HG03039 (cell line): ENCODE data around the gene UBE2O.
"Not testable (repeated sequence)": the region's sequence is repeated elsewhere in the genome, so short reads cannot be mapped to it uniquely, and the experiment has no call there.

Source experiments
- ATAC-seq: cut with Tn5 transposase; IDR thresholded peaks from one replicate; pipeline ENCODE4 v1.9.1; 2021; ENCODE audit warnings: mild to moderate bottlenecking, moderate library complexity; ENCODE audit not compliant: unreplicated experiment

UBE2O gene

DNA sequence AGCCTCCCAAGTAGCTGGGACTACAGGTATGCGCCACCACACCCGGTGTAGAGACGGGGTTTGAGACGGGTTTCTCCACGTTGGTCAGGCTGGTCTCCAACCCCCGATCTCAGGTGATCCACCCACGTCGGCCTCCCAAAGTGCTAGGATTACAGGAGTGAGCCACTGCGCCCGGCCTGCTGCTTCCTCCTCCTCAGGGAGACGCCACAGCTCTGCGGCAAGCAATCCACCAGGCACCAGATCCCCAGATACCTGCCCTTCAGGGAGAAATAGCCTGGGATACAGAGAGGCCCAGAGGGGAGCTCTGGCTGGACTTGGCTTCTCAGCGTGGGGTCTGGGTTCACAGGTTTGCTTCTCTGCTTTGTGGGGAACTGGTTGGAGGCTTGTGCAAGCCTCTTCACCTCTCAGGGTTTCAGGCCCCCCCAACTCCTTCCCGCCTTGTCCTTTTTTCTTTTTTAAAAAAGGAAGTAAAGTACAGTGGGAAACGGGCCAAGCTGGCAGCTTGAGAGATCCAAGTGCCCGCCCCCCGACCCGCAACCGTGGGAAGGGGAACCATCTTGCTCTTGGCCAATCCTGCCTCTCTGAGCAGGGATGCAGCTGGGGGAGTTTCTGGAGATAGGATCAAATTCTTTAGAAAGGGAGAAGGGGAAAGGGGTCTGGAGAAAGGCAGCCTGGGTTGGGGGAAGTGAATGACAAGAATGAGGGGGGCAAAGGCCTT is 71.2 kb downstream of the UBE2O start:
- ATAC-seq, result no peak

DNA sequence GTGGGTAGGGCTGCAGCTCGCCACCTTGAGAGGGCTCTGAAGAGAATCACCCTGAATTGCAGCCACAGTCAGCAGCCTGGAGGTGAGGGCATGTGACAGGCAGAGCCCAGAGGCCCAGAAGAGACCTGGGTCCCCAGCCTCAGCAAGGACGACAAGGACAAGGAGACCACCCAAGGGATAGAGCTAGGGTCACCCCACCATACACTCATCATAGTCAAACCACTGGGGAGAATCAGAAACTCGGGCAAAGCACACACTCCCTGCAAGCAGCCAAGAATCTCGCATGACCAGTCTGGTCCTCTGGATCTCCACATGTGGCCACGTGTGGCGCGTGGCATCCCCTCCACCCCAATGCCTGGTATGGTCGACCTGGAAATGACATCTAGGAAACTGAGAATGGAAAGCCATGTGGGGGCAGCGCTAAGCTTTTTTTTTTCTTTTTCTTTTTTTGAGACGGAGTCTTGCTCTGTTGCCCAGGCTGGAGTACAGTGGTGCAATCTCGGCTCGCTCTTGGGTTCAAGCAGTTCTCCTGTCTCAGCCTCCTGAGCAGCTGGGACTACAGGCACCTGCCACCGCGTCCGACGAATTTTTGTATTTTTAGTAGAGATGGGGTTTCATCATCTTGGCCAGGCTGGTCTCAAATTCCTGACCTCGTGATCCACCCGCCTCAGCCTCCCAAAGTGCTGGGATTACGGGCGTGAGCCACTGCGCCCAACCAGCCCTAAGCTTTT is 73.1 kb downstream of the UBE2O start:
- no peak for ATAC-seq

- no peak for ATAC-seq
Measured at GRCh38 chr17:76379275-76379641, 73.7 kb downstream of the UBE2O start.

GRCh38 chr17:76378548-76379274 is 74.2 kb downstream of the UBE2O start:
- no peak for ATAC-seq

DNA sequence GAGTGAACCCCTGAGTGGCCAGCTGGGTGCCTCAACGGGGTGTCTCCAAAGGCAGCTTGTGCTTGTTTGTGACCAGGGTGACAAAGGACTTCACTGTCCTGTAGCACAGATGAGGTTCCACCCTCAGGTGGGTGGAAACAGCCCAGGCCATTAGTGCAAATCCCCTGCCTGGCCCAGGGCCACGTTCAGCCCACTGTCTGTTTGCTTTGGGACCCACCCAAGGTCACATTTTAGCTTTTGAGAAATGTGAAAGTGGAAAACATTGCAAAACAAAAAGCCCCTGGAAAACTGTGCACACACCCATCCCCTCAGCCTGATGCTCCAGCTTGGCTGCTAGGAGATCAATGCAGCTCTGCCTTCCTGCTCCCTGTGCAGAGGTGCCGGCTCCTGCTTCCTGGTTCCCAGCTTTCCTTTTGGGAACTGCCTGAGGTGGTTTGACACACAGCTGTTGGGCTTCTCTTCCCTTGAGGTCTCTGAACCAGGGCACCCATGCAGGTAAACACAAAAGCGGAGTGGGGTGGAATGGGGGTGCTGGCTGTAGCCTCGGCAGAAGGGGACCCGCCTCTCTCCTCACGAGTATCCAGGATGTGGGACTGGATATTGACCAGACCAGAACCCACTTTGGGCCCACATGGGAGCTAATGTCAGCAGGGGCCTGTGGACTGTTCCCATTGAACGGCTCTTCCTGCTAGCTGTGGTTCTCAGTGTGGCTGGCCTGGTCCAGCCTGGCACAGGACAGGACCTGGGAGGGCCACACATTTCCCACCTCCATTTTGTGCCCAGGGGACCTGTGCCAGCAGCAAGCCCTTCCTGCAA is 76.4 kb downstream of the UBE2O start:
- no peak for ATAC-seq

DNA sequence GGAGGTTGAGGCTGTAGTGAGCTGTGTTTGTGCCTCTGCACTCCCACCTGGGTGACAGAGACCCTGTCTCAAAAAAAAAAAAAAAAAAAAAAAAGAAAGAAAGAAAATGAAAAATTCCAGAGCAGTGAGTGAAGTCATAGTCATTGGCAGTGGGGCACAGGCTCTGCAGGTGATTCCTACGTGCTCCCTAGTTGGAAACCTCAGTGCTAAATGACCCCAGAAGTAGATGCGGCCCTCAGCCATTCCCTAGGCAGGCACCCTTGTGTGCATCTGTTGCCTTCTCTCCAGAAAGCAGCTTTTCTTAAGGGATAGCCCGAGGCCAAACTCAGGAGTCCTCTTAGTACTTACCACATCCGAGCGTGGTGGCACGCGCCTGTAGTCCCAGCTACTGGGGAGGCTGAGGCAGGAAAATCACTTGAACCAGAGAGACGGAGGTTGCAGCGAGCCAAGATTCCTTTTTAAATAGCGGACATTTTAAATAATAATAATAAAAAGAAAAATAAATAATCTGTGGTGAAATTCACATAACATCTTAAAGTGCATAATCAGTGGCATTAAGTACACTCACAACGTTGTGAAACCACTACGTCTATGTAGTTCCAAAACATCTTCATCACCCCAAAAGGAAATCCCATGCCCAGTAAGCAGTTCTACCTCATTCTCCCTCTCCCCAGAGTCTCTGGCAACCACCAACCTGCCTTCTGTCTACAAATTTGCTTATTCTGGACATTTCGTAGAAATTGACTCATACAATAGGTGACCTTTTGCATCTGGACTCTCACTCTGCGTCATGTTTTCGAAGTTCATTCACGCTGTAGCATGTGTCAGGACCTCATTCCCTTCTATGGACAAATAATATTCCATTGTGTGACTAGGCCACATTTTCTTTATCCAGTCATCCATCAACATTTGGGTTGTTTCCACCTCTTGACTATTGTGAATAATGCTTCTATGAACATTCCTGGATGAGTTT is 81.0 kb downstream of the UBE2O start:
- ATAC-seq, result no peak

DNA sequence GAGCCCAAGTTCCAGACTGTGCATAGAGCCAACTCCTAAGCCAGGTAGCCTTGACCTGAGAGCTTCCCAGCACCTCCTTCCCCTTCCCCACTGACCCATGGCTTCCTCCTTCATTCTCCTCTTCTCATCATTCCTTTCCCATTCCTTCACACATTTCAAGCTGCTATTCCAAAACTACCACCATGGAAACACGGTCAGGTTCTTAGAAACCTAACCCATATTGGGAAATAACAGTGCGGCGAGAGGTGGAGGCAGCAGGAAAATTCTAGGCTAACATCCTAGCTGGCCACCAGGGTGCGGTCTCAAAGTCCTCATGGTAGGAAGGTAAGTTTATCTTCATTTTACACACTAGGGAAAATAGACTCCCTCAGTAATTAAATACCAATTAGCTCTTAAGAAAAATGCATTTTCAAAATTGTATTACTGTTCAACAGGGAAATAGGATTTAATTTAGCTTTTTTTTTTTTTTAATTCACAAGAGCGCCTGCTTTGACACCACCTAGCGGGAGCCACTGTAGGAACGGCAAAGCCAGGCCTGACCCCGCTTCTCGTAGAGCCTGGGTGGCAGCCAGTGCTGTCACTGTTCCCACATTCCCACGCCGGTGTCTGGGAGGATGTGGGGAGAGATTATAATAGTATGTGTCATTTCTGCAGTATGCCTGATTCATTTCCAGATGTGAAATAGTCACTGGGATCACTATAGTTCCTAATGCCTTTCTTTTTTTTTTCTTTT is 82.5 kb downstream of the UBE2O start:
- no peak for ATAC-seq

- no peak for ATAC-seq
Measured at GRCh38 chr17:76369804-76370203, 83.1 kb downstream of the UBE2O start.

- ATAC-seq, result no peak
Measured at GRCh38 chr17:76369379-76369778, 83.6 kb downstream of the UBE2O start.

- ATAC-seq, result no peak
Measured at GRCh38 chr17:76368545-76368944, 84.4 kb downstream of the UBE2O start.

DNA sequence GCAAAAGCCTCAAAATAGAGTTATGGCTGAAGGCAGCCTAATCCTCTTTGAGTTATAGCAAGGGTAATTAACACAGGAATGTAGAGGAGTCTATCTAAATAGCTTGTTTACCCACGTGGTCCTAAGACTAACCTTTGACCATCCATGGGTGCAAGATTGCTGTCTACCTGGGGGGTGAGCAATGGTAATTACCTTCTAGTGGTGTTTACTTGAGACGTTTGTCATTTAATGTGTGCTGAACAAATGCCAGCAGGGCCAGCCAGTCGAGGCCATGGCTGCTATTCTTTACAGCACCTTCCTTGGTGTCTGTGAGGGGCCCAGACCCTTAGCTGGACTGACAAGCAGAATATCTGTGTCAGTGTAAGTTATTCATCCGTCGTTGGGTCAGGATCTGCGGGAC is 85.3 kb downstream of the UBE2O start:
- no peak for ATAC-seq

GRCh38 chr17:76366247-76366646 is 86.7 kb downstream of the UBE2O start:
- ATAC-seq, result no peak

DNA sequence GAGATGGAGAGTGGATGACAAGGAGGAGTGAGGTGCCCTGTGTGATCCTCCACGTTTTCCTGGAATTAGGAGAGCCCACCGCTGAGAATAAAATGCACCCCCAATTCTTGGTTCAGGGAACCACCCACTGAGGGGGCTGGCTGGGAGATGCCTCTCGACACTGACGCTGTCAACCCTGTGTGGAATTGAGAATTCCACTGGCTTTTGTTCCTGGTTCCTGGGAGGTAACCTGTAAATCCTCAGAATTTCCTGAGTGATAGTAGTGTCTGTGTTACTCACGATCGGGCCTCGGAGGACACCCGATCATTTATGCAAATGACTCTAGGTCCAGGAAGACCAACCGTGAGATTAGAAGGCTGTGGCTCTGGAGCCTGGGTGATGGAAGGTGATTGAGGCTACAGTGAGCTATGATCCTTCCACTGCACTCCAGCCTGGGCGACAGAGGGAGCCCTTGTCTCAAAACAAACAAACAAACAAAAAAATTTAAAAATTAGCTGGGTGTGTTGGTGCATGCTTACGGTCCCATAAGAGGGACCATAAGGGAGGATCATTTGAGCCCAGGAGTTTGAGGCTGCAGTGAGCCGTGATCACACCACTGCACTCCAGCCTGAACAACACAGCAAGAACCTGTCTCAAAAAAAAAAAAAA is 87.6 kb downstream of the UBE2O start:
- no peak for ATAC-seq

DNA sequence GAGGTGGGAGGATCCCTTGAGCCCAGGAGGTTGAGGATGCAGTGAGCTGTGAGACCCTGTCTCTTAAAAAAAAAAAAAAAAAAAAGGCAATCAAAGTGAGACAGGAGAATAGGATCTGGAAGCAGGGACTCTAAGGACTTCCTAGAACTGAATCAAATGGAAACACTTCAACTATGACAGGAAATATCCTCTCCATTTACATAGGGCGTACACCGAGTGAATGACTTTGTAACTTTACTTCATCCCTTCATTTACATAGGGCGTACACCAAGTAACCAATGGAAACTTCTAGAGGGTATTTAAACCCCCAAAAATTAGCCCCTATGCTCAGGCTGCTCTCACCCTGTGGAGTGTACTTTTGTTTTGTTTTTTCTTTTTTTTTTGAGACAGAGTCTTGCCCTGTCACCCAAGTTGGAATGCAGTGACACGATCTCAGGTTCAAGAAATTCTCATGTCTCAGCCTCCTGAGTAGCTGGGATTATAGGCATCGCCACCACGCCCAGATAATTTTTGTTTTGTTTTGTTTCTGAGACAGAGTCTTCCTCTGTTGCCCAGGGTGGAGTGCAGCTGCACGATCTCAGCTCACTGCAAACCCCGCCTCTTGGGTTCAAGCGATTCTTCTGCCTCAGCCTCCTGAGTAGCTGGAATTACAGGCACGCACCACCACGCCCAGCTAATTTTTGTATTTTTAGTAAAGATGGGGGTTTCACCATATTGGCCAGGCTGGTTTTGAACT is 89.7 kb downstream of the UBE2O start:
- no peak for ATAC-seq

- no peak for ATAC-seq
Measured at GRCh38 chr17:76360461-76360860, 92.5 kb downstream of the UBE2O start.

DNA sequence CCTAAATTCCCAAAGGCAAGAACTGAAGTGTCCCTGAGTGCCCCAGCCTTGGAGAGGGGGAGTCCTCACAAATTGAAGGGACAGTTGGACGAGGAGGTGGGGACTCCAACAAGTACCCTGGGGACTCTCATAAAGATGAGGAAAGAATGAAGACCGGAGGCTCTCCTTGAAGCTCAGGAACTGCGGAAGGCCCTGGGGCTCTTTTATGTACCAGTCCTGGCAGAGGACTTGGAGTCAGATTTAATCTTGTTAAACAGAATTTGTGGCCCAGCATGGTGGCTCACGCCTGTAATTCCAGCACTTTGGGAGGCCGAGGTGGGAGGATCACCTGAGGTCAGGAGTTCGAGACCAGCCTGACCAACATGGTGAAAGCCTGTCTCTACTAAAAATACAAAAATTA is 93.2 kb downstream of the UBE2O start:
- not testable (repeated sequence) for ATAC-seq

GRCh38 chr17:76359375-76359774 is 93.6 kb downstream of the UBE2O start:
- no peak for ATAC-seq

- no peak for ATAC-seq
Measured at GRCh38 chr17:76357597-76358158, 95.3 kb downstream of the UBE2O start.
